Measurements from ENCODE around the gene TSPAN12. TPM values are rescaled to one million over a fixed set of nuclear protein-coding genes. Genes with fewer than 3 reads are reported as not detected.
"Not testable (repeated sequence)": the region's sequence is repeated elsewhere in the genome, so short reads cannot be mapped to it uniquely, and the experiment has no call there.

TSPAN12 gene
- total and polyA plus RNA-seq, 2 of the 8 experiments (the other 6 are each of a cell fraction or from before 2014, with no cell fraction given), result 6.1 to 17.9 TPM

DNA sequence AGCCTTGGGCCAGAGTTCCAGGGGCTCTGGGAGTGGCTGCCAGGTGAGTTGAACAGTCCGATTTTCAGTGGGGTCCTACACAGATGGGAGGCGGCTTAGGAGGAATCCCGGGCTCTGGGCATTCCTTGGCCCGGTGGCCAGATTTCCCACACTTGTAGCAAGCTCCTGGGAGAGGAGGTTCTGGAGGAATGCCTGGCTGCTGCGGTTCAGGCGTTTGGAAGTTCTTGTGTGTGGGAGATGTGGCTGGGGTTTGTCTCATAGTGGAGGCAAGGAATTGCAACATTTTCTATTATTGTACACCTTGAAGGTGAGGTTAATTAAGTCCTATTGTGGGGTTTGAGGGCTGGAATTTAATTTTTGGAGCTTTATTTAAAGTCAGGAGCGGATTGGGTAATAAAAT lies 77.5 kb downstream of the TSPAN12 start:
- H3K23ac ChIP-seq (ENCODE audit: insufficient read length); H3K18ac ChIP-seq (ENCODE audit: extremely low read depth, low read length); H2BK15ac ChIP-seq (ENCODE audit: low read length); H2BK5ac ChIP-seq (ENCODE audit: low read depth, low read length); H3K79me2 ChIP-seq (ENCODE audit: control insufficient read depth in 1 of 2, insufficient read depth in 2 of 2, low read length in 2 of 2); H3K4me2 ChIP-seq (ENCODE audit: insufficient read depth in 1 of 2, low read depth in 2 of 2, low read length in 2 of 2); H4K91ac ChIP-seq (replicated peaks; ENCODE audit: insufficient read length, low read length); H2BK120ac ChIP-seq (replicated peaks; ENCODE audit: low read depth, low read length); POLR2A ChIA-PET (ENCODE audit: partially characterized antibody); CTCF ChIA-PET (ENCODE audit: partially characterized antibody); H3K36me3 ChIP-seq (ENCODE audit: control insufficient read depth in 2 of 4, insufficient read depth in 4 of 4, low read length in 3 of 4); H3K4ac ChIP-seq (replicated peaks; ENCODE audit: insufficient read length, low read depth, low read length); H2AFZ ChIP-seq (ENCODE audit: low read length); H2BK12ac ChIP-seq (ENCODE audit: low read depth, low read length); H2BK20ac ChIP-seq (ENCODE audit: low read length); H3K14ac ChIP-seq (ENCODE audit: insufficient read length); DNase-seq (ENCODE audit: low read depth in 1 of 2, low spot score in 2 of 2); H4K20me1 ChIP-seq (replicated peaks in 1 of 2; ENCODE audit: control insufficient read depth in 1 of 2, insufficient read depth in 2 of 2, low read length in 2 of 2); H4K8ac ChIP-seq (ENCODE audit: extremely low read depth, insufficient read depth, low read length); H3K79me1 ChIP-seq (ENCODE audit: low read depth, low read length); H3K27me3 ChIP-seq (replicated peaks in 1 of 4; ENCODE audit: control insufficient read depth in 3 of 4, extremely low read depth in 1 of 4, insufficient read depth in 3 of 4, low read length in 3 of 4); H3K27ac ChIP-seq (ENCODE audit: low read depth, low read length); H3K9me3 ChIP-seq (ENCODE audit: insufficient read depth in 2 of 2, low read depth in 1 of 2, low read length in 1 of 2); H4K5ac ChIP-seq (ENCODE audit: insufficient read length, low read depth, low read length); H2AK5ac ChIP-seq (ENCODE audit: low read depth, low read length); H3K56ac ChIP-seq (replicated peaks; ENCODE audit: insufficient read length, low read depth, low read length); FAIRE-seq; H3K4me1 ChIP-seq (replicated peaks in 1 of 4; ENCODE audit: control insufficient read depth in 3 of 4, insufficient read depth in 4 of 4, low read length in 3 of 4); H3K9ac ChIP-seq (replicated peaks in 1 of 4; ENCODE audit: extremely low read depth in 1 of 4, low read depth in 3 of 4, low read length in 3 of 4); H3K4me3 ChIP-seq (ENCODE audit: extremely low read depth in 1 of 4, insufficient read depth in 2 of 4, low read depth in 3 of 4, low read length in 4 of 4); H3K23me2 ChIP-seq (ENCODE audit: low read depth, low read length): not testable (repeated sequence)
- WGBS, 2 experiments (ENCODE audit: extremely low coverage in 1 of 2, insufficient coverage in 1 of 2, insufficient read length in 1 of 2, insufficient replicate concordance in 2 of 2, low coverage in 1 of 2, low lambda C conversion rate in 2 of 2, missing lambda C conversion rate in 1 of 2), result 89% methylated on average over 7 of the region's 7 CpGs; no CpG with 5 or more reads in 1 of the 2 experiments

DNA sequence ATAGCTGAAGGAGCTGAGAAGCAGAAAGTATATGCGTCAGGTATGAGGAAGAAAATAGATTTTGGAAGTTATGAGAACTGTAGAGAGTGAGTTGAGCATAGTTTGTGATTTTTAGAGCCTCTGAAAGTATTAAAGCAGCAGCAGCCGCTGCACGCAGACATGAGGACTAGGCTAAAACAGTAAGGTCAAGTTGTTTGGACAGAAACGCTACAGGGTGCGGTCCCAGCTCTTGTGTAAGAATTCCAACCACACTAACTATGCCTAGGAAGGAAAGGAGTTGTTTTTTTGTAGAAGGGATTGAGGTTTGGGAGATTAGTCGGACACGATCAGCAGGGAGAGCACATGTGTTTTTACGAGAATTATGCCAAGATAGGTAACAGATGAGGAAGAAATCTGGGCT lies 78.9 kb downstream of the TSPAN12 start:
- H2AK5ac ChIP-seq (ENCODE audit: low read depth, low read length); DNase-seq (ENCODE audit: low read depth in 1 of 2, low spot score in 2 of 2); POLR2A ChIA-PET (ENCODE audit: partially characterized antibody); H3K23ac ChIP-seq (ENCODE audit: insufficient read length); H3K56ac ChIP-seq (replicated peaks; ENCODE audit: insufficient read length, low read depth, low read length); FAIRE-seq; H3K79me1 ChIP-seq (ENCODE audit: low read depth, low read length); H4K91ac ChIP-seq (replicated peaks; ENCODE audit: insufficient read length, low read length); H2BK5ac ChIP-seq (ENCODE audit: low read depth, low read length); H3K4me3 ChIP-seq (ENCODE audit: extremely low read depth in 1 of 4, insufficient read depth in 2 of 4, low read depth in 3 of 4, low read length in 4 of 4); H3K4me1 ChIP-seq (replicated peaks in 1 of 4; ENCODE audit: control insufficient read depth in 3 of 4, insufficient read depth in 4 of 4, low read length in 3 of 4); H3K9ac ChIP-seq (replicated peaks in 1 of 4; ENCODE audit: extremely low read depth in 1 of 4, low read depth in 3 of 4, low read length in 3 of 4); H3K4me2 ChIP-seq (ENCODE audit: insufficient read depth in 1 of 2, low read depth in 2 of 2, low read length in 2 of 2); H2AFZ ChIP-seq (ENCODE audit: low read length); H3K27me3 ChIP-seq (replicated peaks in 1 of 4; ENCODE audit: control insufficient read depth in 3 of 4, extremely low read depth in 1 of 4, insufficient read depth in 3 of 4, low read length in 3 of 4); H2BK15ac ChIP-seq (ENCODE audit: low read length); H4K8ac ChIP-seq (ENCODE audit: extremely low read depth, insufficient read depth, low read length); H2BK12ac ChIP-seq (ENCODE audit: low read depth, low read length); H3K23me2 ChIP-seq (ENCODE audit: low read depth, low read length); CTCF ChIA-PET (ENCODE audit: partially characterized antibody); H3K14ac ChIP-seq (ENCODE audit: insufficient read length); H3K36me3 ChIP-seq (ENCODE audit: control insufficient read depth in 2 of 4, insufficient read depth in 4 of 4, low read length in 3 of 4); H4K20me1 ChIP-seq (replicated peaks in 1 of 2; ENCODE audit: control insufficient read depth in 1 of 2, insufficient read depth in 2 of 2, low read length in 2 of 2); H3K79me2 ChIP-seq (ENCODE audit: control insufficient read depth in 1 of 2, insufficient read depth in 2 of 2, low read length in 2 of 2); H4K5ac ChIP-seq (ENCODE audit: insufficient read length, low read depth, low read length); H3K18ac ChIP-seq (ENCODE audit: extremely low read depth, low read length); H2BK120ac ChIP-seq (replicated peaks; ENCODE audit: low read depth, low read length); H3K27ac ChIP-seq (ENCODE audit: low read depth, low read length); H3K9me3 ChIP-seq (ENCODE audit: insufficient read depth in 2 of 2, low read depth in 1 of 2, low read length in 1 of 2); H3K4ac ChIP-seq (replicated peaks; ENCODE audit: insufficient read length, low read depth, low read length); H2BK20ac ChIP-seq (ENCODE audit: low read length): not testable (repeated sequence)
- 91% methylated on average over 8 of the region's 8 CpGs; no CpG with 5 or more reads in 1 of the 2 experiments for WGBS, 2 experiments (ENCODE audit: extremely low coverage in 1 of 2, insufficient coverage in 1 of 2, insufficient read length in 1 of 2, insufficient replicate concordance in 2 of 2, low coverage in 1 of 2, low lambda C conversion rate in 2 of 2, missing lambda C conversion rate in 1 of 2)

Measured in H1 (cell line).